ENCODE measurements around the gene SLC38A7.

- no peak for TF ChIP-seq SP1 (IDR thresholded peaks at IDR 0.05)
- no peak for TF ChIP-seq BHLHE40 (IDR thresholded peaks at IDR 0.05; ENCODE audit: borderline replicate concordance)
- TF ChIP-seq SUZ12 (IDR thresholded peaks at IDR 0.05) = no peak
- TF ChIP-seq FOXM1 (IDR thresholded peaks at IDR 0.05; ENCODE audit: borderline replicate concordance) = no peak
- no peak for TF ChIP-seq FOXA1 (IDR thresholded peaks at IDR 0.05)
- no peak for TF ChIP-seq ELF4 (IDR thresholded peaks at IDR 0.05)
- TF ChIP-seq PKNOX1 (IDR thresholded peaks at IDR 0.05) = no peak
- TF ChIP-seq TARDBP (IDR thresholded peaks at IDR 0.05) = no peak
- TF ChIP-seq CTBP1 (IDR thresholded peaks at IDR 0.05; ENCODE audit: borderline replicate concordance) = no peak
- no peak for TF ChIP-seq HDGF (IDR thresholded peaks at IDR 0.05; ENCODE audit: borderline replicate concordance)
- TF ChIP-seq L3MBTL2 (conservative IDR thresholded peaks at IDR 0.05) = no peak
- TF ChIP-seq NFRKB (IDR thresholded peaks at IDR 0.05) = no peak
- TF ChIP-seq FOXK2 (IDR thresholded peaks at IDR 0.05) = no peak
- TF ChIP-seq ZNF384 (IDR thresholded peaks at IDR 0.05) = no peak
Measured at GRCh38 chr16:58635502-58635901, 49.1 kb downstream of the SLC38A7 start.
